H1 (cell line): ENCODE results near the gene TRIM59.

Experiments
- BACH1 ChIP-seq: IDR thresholded peaks from 2 replicates; pipeline ENCODE4 v1.6.1; 2012; ENCODE audit warnings: low read length, improper control_type of control experiment
- CTCF ChIP-seq, 3 experiments: IDR thresholded peaks; 1 replicate in 2 of 3; 2 replicates in 1 of 3; pipeline versions ENCODE4 v1.5.1 to v1.6.1; 2011; ENCODE audit warnings: low read length in 3 of 3, mild to moderate bottlenecking in 3 of 3, inconsistent platforms in 2 of 3, low read depth in 1 of 3, moderate library complexity in 1 of 3; ENCODE audit not compliant: insufficient read depth in 1 of 3; ENCODE audit errors: control extremely low read depth in 1 of 3
- MAX ChIP-seq: IDR thresholded peaks from 2 replicates; pipeline ENCODE4 v1.6.1; 2012; ENCODE audit warnings: inconsistent platforms
- POLR2A ChIP-seq, 2 experiments: IDR thresholded peaks; 1 replicate in 1 of 2; 2 replicates in 1 of 2; pipeline ENCODE4 v1.6.1; 2011; ENCODE audit warnings: low read depth in 2 of 2, low read length in 2 of 2, mild to moderate bottlenecking in 2 of 2; ENCODE audit errors: control extremely low read depth in 1 of 2
- POLR2AphosphoS5 ChIP-seq: IDR thresholded peaks from 2 replicates; pipeline ENCODE4 v1.6.1; 2011; ENCODE audit warnings: low read depth, low read length
- TEAD4 ChIP-seq: IDR thresholded peaks from 2 replicates; pipeline ENCODE4 v1.6.1; 2012; ENCODE audit warnings: low read depth, low read length, inconsistent platforms, mixed read lengths

GRCh38 chr3:160474416-160474838 is 24.8 kb upstream of the TRIM59 start:
- TF ChIP-seq CTCF (IDR thresholded peaks at IDR 0.05; ENCODE audit: control extremely low read depth in 1 of 3, insufficient read depth in 1 of 3, low read depth in 1 of 3, low read length in 3 of 3) (no peak), MAX (no peak), POLR2A (IDR thresholded peaks at IDR 0.05; ENCODE audit: control extremely low read depth in 1 of 2, low read depth in 2 of 2, low read length in 2 of 2) (no peak), TEAD4 (no peak), POLR2AphosphoS5 (no peak), BACH1 (no peak)
